ENCODE measurements around the gene ASRGL1. TPM values are rescaled to one million over a fixed set of nuclear protein-coding genes. Genes with fewer than 3 reads are reported as not detected.
A peak's percentile ranks its signal among the peaks of the same experiment; 100 is the strongest.

Gene ASRGL1
- total RNA-seq, 1 experiment from 2014 or later, result 26.6 TPM

- TF ChIP-seq EZH2 (IDR thresholded peaks at IDR 0.05; ENCODE audit: low read length, unreplicated experiment) (no peak), EZH2phosphoT487 (IDR thresholded peaks at IDR 0.05; ENCODE audit: borderline replicate concordance, low read length) (no peak), CTCF (conservative IDR thresholded peaks at IDR 0.05; ENCODE audit: low read depth, low read length) (no peak)
These were observed 16.6 kb downstream of the ASRGL1 start for GRCh38 chr11:62353841-62354240.

GRCh38 chr11:62358273-62358672 is 21.0 kb downstream of the ASRGL1 start:
- no peaks in the 10 kb centered on the region for H3F3A ChIP-seq (ENCODE audit: low read length, unreplicated experiment)
- H3K9me2 ChIP-seq (replicated peaks; ENCODE audit: low read length), result no peaks in the 10 kb centered on the region
- H3K36me3 ChIP-seq (ENCODE audit: low read depth, low read length), result 0 out of 2 replicates have a peak, but pooled peaks cover 4% of the 10 kb centered on the region
- intact Hi-C loops (cut with micrococcal nuclease), result no loop called here
- no peaks in the 10 kb centered on the region for H3K79me2 ChIP-seq (ENCODE audit: low read length)
- no peaks in the 10 kb centered on the region for H3K27me3 ChIP-seq (ENCODE audit: low read length)
- ChIA-PET CTCF (no interaction called here), POLR2A (ENCODE audit: unreplicated experiment) (no interaction called here)
- no peak overlapping the region for H3K4me3 ChIP-seq (ENCODE audit: low read length)
- H3K4me1 ChIP-seq (ENCODE audit: insufficient read depth, low read length), result peaks cover 9% of the 10 kb centered on the region; the same call in 1 of the 2 replicates
- DNase-seq (no peak), ATAC-seq (no peak)
- BruUV-seq (replicated peaks), result no TSS peak
- H3K9ac ChIP-seq (ENCODE audit: low read length), result no peak overlapping the region
- TF ChIP-seq EZH2 (IDR thresholded peaks at IDR 0.05; ENCODE audit: low read length, unreplicated experiment) (no peak), CTCF (conservative IDR thresholded peaks at IDR 0.05; ENCODE audit: low read depth, low read length) (no peak), EZH2phosphoT487 (IDR thresholded peaks at IDR 0.05; ENCODE audit: borderline replicate concordance, low read length) (no peak)
- no peak overlapping the region for H3K27ac ChIP-seq (ENCODE audit: low read length)
- no peak overlapping the region for H2AFZ ChIP-seq (ENCODE audit: low read length)
- no peaks in the 10 kb centered on the region for H3K9me3 ChIP-seq (ENCODE audit: low read length)
- no peak overlapping the region for H3K4me2 ChIP-seq (ENCODE audit: low read length)
- H4K20me1 ChIP-seq (ENCODE audit: low read length), result no peaks in the 10 kb centered on the region

More at GRCh38 chr11:62353841-62354240, 16.6 kb downstream of the ASRGL1 start:
- CTCF ChIA-PET, result no interaction called here
- no peak overlapping the region for H3K27ac ChIP-seq (ENCODE audit: low read length)
- no peaks in the 10 kb centered on the region for H3K9me3 ChIP-seq (ENCODE audit: low read length)
- H3K4me1 ChIP-seq (ENCODE audit: insufficient read depth, low read length), result peaks cover 9% of the 10 kb centered on the region; the same call in 1 of the 2 replicates
- H3K36me3 ChIP-seq (ENCODE audit: low read depth, low read length), result 0 out of 2 replicates have a peak, but pooled peaks cover 3% of the 10 kb centered on the region
- H3K9ac ChIP-seq (ENCODE audit: low read length), result no peak overlapping the region
- H2AFZ ChIP-seq (ENCODE audit: low read length), result no peak overlapping the region
- H3K27me3 ChIP-seq (ENCODE audit: low read length), result no peaks in the 10 kb centered on the region
- H3K9me2 ChIP-seq (replicated peaks; ENCODE audit: low read length), result no peaks in the 10 kb centered on the region
- POLR2A ChIA-PET (ENCODE audit: unreplicated experiment), result no interaction called here
- DNase-seq (peak; percentile 83), ATAC-seq (peak; percentile 64)
- H3K4me2 ChIP-seq (ENCODE audit: low read length), result no peak overlapping the region
- no peaks in the 10 kb centered on the region for H3F3A ChIP-seq (ENCODE audit: low read length, unreplicated experiment)
- H3K4me3 ChIP-seq (ENCODE audit: low read length), result no peak overlapping the region
- BruUV-seq (replicated peaks), result no TSS peak
- intact Hi-C loops (cut with micrococcal nuclease), result no loop called here
- H3K79me2 ChIP-seq (ENCODE audit: low read length), result no peaks in the 10 kb centered on the region
- no peaks in the 10 kb centered on the region for H4K20me1 ChIP-seq (ENCODE audit: low read length)

- no peaks in the 10 kb centered on the region for H3K4me1 ChIP-seq (ENCODE audit: insufficient read depth, low read length)
- no peaks in the 10 kb centered on the region for H3K79me2 ChIP-seq (ENCODE audit: low read length)
- no peak overlapping the region for H3K9ac ChIP-seq (ENCODE audit: low read length)
- no peak overlapping the region for H3K27ac ChIP-seq (ENCODE audit: low read length)
- H3K27me3 ChIP-seq (ENCODE audit: low read length), result no peaks in the 10 kb centered on the region
- no peaks in the 10 kb centered on the region for H3K9me3 ChIP-seq (ENCODE audit: low read length)
- H3K4me3 ChIP-seq (ENCODE audit: low read length), result no peak overlapping the region
- ATAC-seq, result no peak
- 0 out of 2 replicates have a peak, but pooled peaks cover 4% of the 10 kb centered on the region for H3K36me3 ChIP-seq (ENCODE audit: low read depth, low read length)
- no peak for DNase-seq
- ChIA-PET CTCF (interaction anchor here (0.6 kb wide), 1 partner anchor 143 kb away, joined by 4 read pairs; no protein-coding TSS in a partner anchor), POLR2A (ENCODE audit: unreplicated experiment) (no interaction called here)
- H3F3A ChIP-seq (ENCODE audit: low read length, unreplicated experiment), result no peaks in the 10 kb centered on the region
- no peak for TF ChIP-seq EZH2 (IDR thresholded peaks at IDR 0.05; ENCODE audit: low read length, unreplicated experiment)
- TF ChIP-seq EZH2phosphoT487 (IDR thresholded peaks at IDR 0.05; ENCODE audit: borderline replicate concordance, low read length), result no peak
- no peak for TF ChIP-seq CTCF (conservative IDR thresholded peaks at IDR 0.05; ENCODE audit: low read depth, low read length)
- H3K9me2 ChIP-seq (replicated peaks; ENCODE audit: low read length), result no peaks in the 10 kb centered on the region
- H3K4me2 ChIP-seq (ENCODE audit: low read length), result no peak overlapping the region
- no TSS peak for BruUV-seq (replicated peaks)
- H2AFZ ChIP-seq (ENCODE audit: low read length), result no peak overlapping the region
- H4K20me1 ChIP-seq (ENCODE audit: low read length), result no peaks in the 10 kb centered on the region
- intact Hi-C loops (cut with micrococcal nuclease), result no loop called here
These were observed 22.2 kb downstream of the ASRGL1 start for GRCh38 chr11:62359475-62359874.

All from PC-3 (cell line).